DMS153 treated with DMSO at 0.1 percent for 48 hours (cell line): ENCODE results near the gene DRD4.
"Not testable (repeated sequence)": the region's sequence is repeated elsewhere in the genome, so short reads cannot be mapped to it uniquely, and the experiment has no call there.

Experiments used
- DNase-seq: peaks from one replicate; lab custom pipeline; 2025; ENCODE audit not compliant: unreplicated experiment; lab: John Stamatoyannopoulos, UW

The DRD4 gene

DNA sequence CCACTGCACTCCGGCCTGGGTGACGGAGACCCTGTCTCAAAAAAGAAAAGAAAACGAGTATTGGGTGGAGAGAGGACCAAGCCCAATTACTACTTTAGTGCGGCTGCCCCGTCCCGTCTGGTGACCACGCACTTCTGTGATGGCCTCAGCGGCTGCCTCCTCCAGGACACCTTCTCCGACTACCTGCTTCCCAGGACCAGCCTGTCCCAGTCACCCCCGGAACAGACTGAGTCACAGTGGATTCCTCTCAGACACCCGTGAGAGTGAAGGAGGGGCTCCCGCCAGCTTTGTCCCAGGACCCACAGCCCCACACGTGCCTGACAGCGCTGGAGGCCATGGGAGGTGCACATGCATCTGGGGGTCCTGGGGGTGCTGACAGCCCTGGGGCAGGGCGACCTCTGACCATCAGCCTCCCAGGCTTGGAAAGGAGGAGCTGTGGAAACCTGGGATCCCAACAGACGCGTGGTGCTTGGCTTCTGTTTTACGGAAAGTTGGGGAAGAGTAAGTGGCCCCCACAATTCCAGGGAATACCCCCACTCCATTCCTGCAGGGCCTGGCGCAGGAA lies 4.8 kb downstream of the DRD4 start:
- no peak for DNase-seq

DNA sequence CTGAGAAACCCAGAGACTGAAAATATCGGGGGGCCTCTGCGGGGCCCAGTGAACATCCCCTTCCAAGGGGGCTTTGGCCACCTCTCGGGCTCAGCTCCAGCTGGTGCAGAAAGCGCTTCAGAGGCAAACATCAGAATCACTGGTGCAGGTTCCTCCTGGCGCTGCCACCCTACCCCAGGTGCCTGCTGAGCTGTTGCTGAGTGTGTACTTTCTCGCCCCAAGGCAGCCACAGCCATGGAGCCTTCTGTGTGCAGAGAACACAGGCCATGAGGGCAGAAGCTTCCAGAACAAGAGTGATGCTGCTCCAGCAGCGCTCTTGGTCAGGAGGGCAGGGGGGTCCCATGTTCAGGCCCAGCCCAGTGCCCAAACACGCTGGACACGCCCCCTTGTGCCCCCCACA lies 6.3 kb downstream of the DRD4 start:
- no peak for DNase-seq

DNA sequence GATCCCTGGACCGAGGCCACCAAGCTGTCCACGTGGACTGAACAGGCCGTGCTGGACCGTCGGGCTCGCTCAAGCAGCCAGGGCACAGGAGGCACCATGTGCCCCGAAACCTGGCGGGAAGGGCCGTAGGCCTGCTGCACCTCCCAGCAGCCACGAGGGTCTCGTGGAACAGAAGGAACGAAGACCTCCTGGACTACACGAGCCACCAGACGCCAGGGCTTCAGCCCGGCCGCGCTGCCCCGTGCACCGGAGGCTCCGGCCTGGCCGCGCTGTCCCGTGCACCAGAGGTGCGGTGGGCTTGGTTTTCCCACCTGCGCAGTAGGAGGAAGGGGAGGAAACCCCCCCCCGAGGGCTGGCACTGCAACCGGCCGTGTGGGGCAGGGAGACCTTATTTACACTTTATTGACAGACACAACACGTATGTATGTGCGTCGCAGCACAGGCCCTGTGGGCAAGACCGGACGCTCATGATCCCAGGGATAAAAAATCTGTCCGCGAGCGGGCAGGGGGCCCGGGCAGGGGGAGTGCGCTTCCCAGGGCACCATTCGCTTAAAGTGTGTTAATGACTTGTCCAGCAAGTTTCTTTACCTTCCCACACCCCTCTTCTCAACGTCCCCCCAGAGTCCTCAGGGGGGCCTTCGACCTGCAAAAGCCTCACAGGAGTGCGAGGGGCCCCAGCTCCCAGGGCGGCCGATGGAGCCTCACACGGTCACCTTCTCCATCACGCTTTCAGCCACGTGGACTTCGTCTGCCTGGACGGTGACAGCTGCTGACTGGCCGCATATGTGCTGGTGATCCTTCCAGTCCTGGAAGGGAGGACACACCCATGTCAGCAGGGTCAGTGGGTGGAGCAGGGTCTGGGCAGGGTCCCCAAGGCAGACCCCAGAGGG lies 7.0 kb downstream of the DRD4 start:
- no peak for DNase-seq

DNA sequence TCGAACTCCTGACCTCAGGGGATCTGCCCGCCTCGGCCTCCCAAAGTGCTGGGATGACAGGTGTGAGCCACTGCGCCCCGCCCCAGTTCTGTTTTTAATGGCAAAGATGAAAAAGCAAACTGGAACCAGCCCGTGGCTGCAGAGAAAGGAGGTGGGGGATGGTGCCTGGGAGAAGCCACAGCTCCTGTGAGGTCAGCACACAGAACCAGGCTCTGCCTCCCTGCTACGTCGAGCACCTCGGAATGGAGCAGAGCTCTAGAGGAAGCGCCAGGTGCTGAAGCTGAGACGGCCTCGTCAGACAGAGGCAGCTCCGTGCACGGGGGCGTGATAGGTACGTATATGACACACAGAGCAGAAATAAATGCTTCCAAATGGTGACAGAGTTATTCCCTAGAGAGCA lies 8.5 kb downstream of the DRD4 start:
- no peak for DNase-seq

DNA sequence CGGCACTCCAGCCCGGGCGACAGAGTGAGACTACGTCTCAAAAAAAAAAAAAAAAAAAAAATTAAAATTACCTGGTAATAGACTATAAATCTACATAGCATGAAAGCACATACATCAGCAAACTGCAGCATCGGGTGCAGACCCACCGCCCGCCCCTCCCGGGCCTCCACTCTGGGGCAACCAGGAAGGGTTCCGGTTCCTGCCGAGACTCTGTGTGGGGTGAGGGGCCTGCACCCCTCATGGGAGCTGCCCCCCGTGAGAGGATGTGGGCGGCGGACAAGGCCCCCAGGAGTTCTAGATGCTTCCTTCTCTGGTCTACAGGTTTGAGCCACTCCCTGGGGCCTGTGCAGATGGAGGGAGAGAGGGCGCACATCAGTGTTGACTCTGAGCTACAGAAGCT lies 9.1 kb downstream of the DRD4 start:
- DNase-seq, result no peak

DNA sequence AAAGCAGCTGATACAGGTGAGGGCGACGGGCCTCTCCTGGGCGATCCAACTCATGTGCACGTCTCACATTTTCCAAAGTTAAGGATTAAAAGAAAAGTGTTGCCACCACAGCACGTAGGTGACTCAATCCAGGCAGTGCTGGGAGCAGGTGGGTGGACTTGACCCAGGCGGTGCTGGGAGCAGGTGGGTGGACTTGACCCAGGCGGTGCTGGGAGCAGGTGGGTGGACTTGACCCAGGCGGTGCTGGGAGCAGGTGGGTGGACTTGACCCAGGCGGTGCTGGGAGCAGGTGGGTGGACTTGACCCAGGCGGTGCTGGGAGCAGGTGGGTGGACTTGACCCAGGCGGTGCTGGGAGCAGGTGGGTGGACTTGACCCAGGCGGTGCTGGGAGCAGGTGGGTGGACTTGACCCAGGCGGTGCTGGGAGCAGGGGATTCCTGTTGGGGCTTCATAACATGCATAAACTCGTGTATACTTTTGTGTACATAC lies 10.6 kb downstream of the DRD4 start:
- not testable (repeated sequence) for DNase-seq

DNA sequence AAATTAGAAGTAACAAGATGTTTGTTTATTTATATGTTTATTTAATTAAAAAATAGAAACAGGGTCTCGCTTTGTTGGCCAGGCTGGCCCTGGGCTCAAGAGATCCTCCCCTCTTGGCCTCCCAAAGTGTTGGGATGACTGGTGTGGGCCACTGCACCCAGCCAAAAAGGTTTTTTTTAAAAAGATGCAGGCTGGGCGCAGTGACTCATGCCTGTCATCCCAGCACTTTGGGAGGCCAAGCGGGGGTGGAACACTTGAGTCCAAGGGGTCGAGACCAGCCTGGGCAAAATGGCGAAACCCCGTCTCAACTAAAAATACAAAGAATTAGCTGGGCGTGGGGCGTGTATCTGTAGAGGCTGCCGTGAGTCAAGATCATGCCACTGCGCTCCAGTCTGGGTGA lies 13.4 kb downstream of the DRD4 start:
- DNase-seq, result no peak

DNA sequence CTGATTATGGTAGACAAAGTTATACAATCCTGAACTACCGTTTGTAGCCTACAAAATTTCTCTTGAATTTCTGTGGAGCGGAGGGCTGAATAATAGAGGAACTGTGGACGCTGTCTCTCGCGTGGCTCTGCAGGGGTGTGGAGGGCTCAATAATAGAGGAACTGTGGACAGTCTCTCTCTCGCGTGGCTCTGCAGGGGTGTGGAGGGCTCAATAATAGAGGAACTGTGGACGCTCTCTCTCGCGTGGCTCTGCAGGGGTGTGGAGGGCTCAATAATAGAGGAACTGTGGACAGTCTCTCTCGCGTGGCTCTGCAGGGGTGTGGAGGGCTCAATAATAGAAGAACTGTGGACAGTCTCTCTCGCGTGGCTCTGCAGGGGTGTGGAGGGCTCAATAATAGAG lies 16.1 kb downstream of the DRD4 start:
- DNase-seq, result not testable (repeated sequence)

DNA sequence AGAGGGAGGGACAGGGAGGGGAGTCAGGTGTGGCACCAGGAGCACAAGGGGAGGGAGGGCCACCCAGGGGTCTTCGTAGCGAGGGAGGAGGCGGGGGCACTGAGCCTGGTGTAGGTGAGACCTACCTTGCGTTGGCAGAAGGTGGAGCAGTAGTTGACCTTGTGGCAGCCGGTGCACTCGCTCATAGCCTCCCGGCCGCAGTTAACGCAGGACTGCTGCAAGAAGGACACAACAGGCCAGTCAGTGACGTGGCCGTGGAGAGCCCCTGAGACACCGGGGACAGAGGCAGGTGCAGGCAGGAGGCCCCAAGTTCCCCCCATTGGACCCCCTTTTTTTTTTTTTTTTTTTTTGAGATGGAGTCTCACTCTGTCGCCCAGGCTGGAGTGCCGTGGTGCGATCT lies 16.8 kb downstream of the DRD4 start:
- DNase-seq, result no peak

DNA sequence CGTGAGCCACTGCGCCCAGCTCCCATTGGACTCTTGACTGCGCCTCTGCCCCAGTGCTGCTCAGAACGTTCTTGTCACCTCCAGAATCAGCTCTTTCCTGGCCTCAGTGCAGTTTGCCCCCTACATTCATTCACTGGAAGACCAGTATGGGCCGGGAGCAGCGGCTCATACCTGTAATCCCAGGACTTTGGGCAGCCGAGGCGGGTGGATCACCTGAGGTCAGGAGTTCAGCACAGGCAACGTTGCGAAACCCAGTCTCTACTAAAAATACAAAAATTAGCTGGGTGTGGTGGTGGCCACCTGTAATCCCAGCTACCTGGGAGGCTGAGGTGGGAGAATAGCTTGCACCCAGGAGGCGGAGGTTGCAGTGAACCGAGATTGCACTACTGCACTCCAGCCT lies 17.4 kb downstream of the DRD4 start:
- not testable (repeated sequence) for DNase-seq

DNA sequence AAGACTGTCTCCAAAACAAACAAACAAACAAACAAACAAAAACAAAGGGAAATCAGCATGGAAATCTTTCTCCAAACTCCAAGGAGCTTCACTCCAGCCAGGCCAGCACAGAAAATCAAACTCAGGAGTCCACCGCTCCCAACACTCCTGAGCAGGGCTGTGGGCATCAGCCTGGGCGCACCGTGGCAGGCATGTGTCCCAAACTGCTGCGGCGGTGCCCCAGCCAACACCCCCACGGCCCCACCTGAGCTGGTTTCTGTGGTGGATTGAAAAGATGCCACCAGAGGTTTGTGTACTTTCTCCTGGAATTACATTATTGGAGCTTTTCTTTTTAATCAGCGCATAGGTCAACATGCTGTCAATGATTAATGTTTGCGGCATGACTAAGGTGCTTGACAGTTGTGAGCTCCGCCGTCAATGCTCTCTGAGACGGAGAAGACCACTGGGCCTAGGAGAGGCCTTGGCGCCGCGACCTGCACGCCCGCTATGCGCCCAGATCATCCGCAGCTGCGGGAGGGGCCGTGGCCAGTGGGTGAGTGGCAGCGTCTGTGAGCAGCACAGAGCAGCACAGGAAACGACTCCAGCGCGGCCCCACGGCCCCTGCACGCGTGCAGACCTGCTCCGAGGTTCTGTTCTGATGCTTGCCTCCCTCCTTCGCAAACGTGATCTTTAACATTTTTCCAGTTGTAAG lies 18.1 kb downstream of the DRD4 start:
- no peak for DNase-seq

DNA sequence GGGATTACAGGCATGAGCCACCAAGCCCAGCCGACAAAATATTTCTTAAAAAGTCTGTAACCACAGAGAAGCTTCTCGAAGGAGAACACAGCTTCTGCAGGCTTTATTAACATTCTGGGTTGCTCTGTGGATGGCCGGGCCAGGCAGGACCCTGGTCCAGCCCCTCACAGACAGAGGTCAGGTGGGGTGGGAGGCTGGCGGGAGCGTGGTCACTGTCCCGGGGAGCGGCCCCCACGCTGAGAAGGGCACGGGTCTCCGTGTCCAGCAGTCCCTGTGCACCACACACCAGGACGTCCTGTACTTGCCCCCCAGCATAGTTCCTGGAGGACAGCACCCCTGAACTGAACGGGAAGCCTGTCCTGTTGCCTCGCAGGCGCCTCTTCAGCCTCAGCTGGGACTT lies 19.4 kb downstream of the DRD4 start:
- no peak for DNase-seq

DNA sequence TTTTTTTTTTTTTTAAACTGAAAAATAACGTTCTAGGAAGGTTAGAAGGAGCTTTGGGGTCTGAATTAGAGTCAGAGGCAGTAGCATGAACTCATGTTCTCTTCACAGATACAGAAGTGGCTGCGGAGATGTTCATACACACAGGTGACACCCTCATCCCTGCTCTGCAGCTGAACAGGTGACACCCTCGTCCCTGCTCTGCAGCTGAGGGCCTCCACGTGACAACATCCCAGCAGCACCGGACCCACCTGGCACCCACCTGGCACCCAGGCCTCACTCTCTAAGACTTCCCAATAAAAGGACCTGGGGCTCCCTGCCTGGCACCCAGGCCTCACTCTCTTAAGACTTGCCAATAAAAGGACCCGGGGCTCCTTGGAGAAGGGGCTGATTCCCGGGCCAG lies 19.8 kb downstream of the DRD4 start:
- no peak for DNase-seq

DNA sequence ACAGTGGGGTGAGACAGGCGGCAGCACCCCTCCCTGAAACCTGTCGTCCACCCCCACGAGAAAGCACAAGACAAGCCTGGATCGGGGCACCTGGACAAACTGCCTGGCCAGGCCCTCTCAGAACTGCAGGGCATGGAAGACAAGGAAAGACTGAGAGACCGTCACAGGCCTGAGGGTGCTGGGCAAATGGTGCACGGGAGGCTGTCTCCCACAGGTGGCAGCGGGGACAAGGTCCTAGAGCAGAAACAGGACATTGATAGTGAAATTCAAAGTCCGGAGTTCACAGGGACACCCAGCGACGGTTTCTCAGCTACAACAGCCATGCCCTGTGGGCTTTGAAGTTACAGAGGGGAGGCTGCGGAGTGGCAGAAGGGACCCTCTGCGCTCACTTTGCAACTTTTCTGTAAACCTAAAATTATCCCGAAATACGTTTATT lies 20.6 kb downstream of the DRD4 start:
- DNase-seq, result no peak

DNA sequence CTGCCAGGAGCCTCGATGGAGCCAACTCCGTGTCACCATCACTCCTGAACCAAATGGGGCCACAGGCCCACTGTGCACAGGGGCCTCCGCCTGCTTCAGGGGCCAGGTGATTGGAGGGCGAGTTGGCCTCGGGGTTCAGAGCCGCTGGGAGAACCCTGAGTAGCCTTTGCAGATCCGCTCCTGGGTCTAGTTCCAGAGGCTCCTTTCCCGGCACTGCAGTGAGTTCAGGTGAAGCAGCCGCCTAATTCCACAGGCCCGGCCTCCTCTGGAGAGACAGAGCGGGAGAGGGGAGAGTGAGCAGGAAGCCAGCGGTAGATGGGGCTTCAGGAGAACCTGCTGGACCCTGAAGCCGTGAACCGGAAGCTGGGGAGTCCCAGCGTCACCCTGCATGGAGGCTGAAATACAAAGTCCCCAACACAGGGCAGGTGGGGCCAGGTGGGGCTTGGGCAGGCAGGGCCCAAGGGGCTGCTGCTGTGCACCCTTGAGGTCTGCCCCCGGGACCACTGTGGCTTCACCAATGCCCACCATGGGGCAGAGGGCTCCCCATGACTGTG lies 22.5 kb downstream of the DRD4 start:
- no peak for DNase-seq

DNA sequence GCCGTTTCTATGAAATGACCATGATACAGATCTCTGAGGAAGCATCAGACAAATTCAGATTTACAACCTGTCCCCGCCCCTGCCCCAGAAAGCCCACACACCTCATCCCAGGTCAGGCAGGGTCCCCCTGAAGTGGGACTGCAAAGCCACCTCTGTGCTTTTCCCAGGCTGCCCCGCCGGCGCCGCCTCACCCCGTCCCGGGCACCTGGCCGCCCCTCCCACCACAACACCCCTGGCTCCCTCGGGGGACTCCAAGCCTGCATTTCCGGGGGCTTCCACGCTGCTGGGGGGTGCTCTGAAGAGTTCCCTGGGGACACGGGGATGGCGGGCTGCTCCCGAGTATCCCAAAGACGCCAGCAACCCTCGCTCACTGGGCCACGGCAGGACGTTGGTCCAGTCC lies 23.2 kb downstream of the DRD4 start:
- DNase-seq, result no peak

DNA sequence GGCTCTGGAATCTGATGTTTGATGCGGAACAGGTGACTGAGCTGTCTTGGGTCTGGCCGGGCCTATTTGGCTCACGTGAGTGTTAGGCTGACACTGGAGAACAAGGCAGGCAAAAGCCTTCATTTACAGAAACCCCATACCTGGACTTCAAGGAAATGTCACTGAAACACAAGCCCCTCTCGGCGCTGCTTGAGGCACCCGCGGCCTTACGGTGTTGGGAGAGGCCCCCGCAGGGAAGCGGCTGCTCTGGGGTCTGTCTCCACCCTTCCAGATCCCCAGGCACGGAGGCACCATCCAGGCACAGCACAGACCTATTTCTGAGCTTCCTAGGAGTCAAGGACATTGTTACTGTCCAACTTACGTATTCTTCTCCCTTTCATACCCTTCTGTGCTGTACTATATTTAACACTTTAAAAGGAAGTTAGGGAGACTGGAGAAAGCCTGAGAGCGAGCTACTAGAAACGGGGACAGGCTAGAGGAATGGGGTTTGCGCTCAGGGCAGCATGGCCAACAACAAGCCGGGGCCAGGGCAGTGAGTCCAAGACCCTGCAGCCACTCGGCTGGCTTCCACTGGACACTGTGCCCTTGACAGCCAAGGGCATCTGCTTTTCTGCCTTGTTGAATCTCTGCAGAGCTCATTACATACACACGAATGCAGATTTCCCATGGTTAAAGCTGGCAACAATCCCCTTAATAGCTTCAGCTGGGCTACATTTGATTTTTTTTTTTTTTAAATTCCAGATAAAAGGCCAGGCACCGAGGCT lies 23.8 kb downstream of the DRD4 start:
- no peak for DNase-seq

DNA sequence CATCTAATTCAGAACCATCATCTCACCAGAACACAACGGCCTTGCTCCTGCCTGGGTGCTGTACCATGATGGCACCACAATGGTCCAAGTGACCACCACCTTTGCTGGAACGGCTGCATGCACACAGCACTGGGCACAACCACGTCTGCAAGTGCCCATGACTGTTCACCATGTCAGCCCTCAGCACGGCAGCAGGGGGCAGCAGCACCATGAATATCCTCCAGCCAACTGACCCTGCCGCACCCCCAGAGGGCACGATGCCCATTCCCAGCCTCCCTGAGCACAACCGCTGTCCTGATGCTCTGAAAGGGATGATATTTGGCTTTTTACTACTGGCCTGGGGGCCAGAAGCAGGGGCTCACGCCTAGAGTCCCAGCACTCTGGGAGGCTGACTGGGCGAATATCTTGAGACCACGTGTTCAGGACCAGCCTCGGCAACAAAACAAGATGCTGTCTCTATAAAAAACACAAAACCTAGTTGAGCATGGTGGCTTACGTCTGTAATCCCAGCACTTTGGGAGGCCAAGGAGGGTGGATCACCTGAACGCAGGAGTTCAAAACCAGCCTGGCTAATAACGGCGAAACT lies 25.7 kb downstream of the DRD4 start:
- DNase-seq, result peak; percentile 4

DNA sequence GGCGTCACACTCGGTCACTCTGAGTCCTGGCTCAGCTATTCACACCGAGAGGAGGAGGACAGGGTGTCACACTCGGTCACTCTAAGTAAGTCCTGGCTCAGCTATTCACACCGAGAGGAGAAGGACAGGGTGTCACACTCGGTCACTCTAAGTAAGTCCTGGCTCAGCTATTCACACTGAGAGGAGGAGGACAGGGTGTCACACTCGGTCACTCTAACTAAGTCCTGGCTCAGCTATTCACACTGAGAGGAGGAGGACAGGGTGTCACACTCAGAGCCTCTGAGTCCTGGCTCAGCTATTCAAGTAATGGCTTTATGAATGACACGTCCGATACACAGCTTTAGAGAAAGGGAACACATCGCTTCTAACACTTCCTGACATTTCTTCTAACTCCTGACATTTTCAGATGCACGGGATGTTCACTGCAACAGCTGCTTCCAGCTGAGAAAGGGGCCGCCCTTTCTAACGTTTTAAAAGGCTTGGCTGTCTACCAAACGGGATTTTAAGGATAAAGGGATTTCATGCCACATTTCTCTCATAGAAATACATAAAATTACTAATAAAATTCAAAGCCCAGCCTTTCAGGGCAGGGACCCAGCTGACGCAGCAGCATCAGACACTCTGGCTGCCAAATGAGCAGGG lies 28.1 kb downstream of the DRD4 start:
- no peak for DNase-seq

DNA sequence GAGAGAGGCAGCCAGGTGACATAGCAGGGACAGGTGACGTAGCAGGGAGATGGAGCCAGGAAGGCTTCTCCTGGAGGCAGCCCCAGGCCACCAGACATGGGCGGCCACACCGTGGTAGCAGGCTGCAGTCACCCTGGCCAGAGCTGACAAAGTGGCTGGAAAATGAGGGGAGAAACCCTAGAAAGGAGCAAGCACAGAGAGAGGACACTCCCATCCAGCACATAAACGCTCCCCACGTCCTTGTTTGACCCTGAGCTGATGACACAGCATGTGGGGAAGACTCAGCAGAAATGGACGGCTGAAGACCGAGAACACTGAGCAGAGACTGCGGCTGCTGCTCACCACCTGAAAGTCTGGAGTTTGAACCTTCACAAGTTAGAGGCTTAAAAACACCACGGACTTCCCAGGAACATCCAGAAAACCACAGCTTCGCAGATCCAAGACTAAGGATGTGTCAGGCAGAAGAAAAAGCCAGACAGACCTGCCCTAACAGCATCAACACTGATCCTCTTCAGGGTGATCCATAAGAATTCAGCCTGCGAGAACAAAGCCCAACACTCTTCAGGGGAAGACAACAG lies 28.7 kb downstream of the DRD4 start:
- DNase-seq, result no peak
